Measurements from ENCODE around the gene TP53. TPM values are rescaled to one million over a fixed set of nuclear protein-coding genes. Genes with fewer than 3 reads are reported as not detected.

Gene TP53
- total and polyA plus RNA-seq, 2 of the 4 experiments (the other 2 are of a cell fraction), result 31.2 to 48.5 TPM

DNA sequence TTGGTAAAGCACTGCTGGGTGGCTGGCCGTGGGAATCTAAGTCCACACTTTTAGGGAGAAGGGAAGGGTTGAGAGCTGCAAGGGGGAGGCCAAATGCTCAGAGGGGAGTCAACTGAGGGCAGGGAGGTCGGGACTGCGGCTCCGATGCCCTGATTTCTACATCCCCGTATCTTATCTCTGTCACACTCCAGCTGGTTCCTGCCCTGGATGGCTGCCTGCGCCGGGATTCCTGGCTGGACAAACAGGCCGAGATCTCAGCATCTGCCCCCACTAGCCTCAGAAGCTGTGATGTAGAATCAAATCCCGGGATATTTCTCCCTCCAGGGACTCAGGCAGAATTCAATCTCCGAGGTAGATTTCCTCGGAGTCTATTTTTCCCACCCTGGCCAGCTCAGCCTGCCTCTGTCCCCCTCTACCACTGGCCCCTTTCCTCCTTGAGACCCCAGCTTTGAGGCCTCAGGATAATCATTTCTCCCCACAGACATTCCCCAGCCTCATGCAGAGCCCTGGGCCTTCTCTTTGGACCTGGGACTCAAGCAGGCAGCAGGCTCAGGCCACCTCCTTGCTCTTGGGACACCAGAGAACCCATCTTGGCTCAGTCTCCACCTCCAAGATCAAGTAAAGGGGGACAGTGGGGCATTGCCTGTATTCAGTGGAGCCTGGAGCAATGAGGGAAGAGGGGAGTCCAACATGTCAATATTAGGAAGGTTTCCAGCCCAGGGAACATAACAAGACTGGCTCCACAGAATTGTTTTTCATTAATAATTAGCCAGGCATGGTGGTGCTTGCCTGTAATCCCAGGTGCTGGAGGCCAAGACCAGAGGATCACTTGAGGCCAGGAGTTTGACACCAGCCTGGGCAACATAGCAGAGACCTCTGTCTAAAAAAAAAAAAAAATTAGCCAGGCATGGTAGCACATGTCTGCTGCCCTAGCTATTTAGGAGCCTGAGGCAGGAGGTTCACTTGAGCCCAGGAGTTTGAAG is 55.6 kb downstream of the TP53 start (continued):
- TF ChIP-seq, protein P1, sequence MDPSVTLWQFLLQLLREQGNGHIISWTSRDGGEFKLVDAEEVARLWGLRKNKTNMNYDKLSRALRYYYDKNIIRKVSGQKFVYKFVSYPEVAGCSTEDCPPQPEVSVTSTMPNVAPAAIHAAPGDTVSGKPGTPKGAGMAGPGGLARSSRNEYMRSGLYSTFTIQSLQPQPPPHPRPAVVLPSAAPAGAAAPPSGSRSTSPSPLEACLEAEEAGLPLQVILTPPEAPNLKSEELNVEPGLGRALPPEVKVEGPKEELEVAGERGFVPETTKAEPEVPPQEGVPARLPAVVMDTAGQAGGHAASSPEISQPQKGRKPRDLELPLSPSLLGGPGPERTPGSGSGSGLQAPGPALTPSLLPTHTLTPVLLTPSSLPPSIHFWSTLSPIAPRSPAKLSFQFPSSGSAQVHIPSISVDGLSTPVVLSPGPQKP (IDR thresholded peaks at IDR 0.05; ENCODE audit: borderline replicate concordance, low read depth, low read length), result no peak
